HCT116 (cell line): ENCODE data around the gene COL28A1. TPM values are rescaled to one million over a fixed set of nuclear protein-coding genes. Genes with fewer than 3 reads are reported as not detected.

ENCODE experiments used
- ATAC-seq: fragments of 200-7000 bp; cut with Tn5 transposase; 2 replicates; pipeline ENCODE4 v1.9.1; 2020; ENCODE audit warnings: mild to moderate bottlenecking, moderate library complexity
- BruUV-seq: library from RNA; stranded (reverse); fragments of 400-500 nt; replicated peaks from 2 replicates; lab custom pipeline; 2021; lab: Mats Ljungman, UMichigan
- CTCF ChIA-PET: fragments of 300-600 bp; sonication (Branson Sonifier 250); formaldehyde crosslinking; loops from one replicate; lab custom pipeline; 2021; ENCODE audit warnings: antibody characterized with exemption; lab: Charles Lee
- POLR2A ChIA-PET: fragments of 300-600, 350-600 bp; sonication (Branson Sonifier 250); formaldehyde crosslinking; loops from one replicate; lab custom pipeline; 2021; ENCODE audit warnings: antibody characterized with exemption; lab: Charles Lee
- RAD21 ChIA-PET, 2 experiments: fragments of 300-600 bp; sonication (Branson Sonifier 250); formaldehyde crosslinking; loops; one replicate each; lab custom pipeline; 2023; ENCODE audit warnings: low total read pairs in 2 of 2; ENCODE audit not compliant: uncharacterized antibody in 2 of 2, unreplicated experiment in 2 of 2, low non-redundant PET in 1 of 2; lab: Charles Lee
- DNase-seq: peaks from one replicate; pipeline ENCODE4 v3.0.0-alpha.2; 2010; ENCODE audit warnings: low read depth, low spot score
- H2AFZ ChIP-seq: fragments of 200-600 bp; shearing (Covaris generic), sonication (generic); 2 replicates; pipeline ENCODE4 v1.6.1; 2017; ENCODE audit warnings: low read depth, mixed run types, mixed read lengths, antibody characterized with exemption, low read length; ENCODE audit not compliant: poor library complexity, severe bottlenecking
- H3K27ac ChIP-seq: 2 replicates; pipeline ENCODE4 v1.5.1; 2012; ENCODE audit warnings: low read depth, low read length
- H3K27me3 ChIP-seq: fragments of 200-600 bp; sonication (generic); 2 replicates; pipeline ENCODE4 v1.6.1; 2016; ENCODE audit warnings: mixed run types, low read length, mixed read lengths; ENCODE audit not compliant: insufficient read depth
- H3K36me3 ChIP-seq, 2 experiments: fragments of 200-500 bp in 1 of 2; fragments of 200-600 bp in 1 of 2; sonication (Bioruptor generic) in 1 of 2; sonication (generic) in 1 of 2; 2 replicates each; pipeline versions ENCODE4 v1.5.1 to v1.6.1; 2014 to 2016; ENCODE audit warnings: low read length in 2 of 2, inconsistent platforms in 1 of 2, mixed read lengths in 1 of 2, mixed run types in 1 of 2; ENCODE audit not compliant: insufficient read depth in 2 of 2, control insufficient read depth in 1 of 2
- H3K4me1 ChIP-seq, 2 experiments: fragments of 200-600 bp in 1 of 2; sonication (generic) in 1 of 2; 2 replicates each; pipeline versions ENCODE4 v1.5.1 to v1.6.1; 2012 to 2017; ENCODE audit warnings: low read length in 2 of 2, inconsistent platforms in 1 of 2, mild to moderate bottlenecking in 1 of 2, mixed read lengths in 1 of 2, mixed run types in 1 of 2, moderate library complexity in 1 of 2; ENCODE audit not compliant: insufficient read depth in 2 of 2, control insufficient read depth in 1 of 2
- H3K4me2 ChIP-seq: fragments of 200-600 bp; sonication (generic); 2 replicates; pipeline ENCODE4 v1.6.1; 2017; ENCODE audit warnings: mixed run types, low read length, mixed read lengths
- H3K4me3 ChIP-seq, 2 experiments: fragments of 200-600 bp in 1 of 2; sonication (generic) in 1 of 2; replicated peaks in 1 of 2; 2 replicates each; pipeline ENCODE4 v1.5.1; 2011 to 2016; ENCODE audit warnings: low read length in 2 of 2, control low read depth in 1 of 2, low read depth in 1 of 2, mild to moderate bottlenecking in 1 of 2, mixed read lengths in 1 of 2, mixed run types in 1 of 2
- H3K79me2 ChIP-seq: fragments of 200-600 bp; sonication (generic); 2 replicates; pipeline ENCODE4 v1.6.1; 2017; ENCODE audit warnings: mild to moderate bottlenecking, mixed run types, low read length, moderate library complexity, mixed read lengths; ENCODE audit not compliant: insufficient read depth
- H3K9ac ChIP-seq: fragments of 200-600 bp; sonication (generic); 2 replicates; pipeline ENCODE4 v1.6.1; 2016; ENCODE audit warnings: low read length, mixed read lengths
- H3K9me2 ChIP-seq: fragments of 200-600 bp; sonication (generic), shearing (Covaris generic); 2 replicates; pipeline ENCODE4 v1.6.1; 2017; ENCODE audit warnings: mixed run types, mild to moderate bottlenecking, moderate library complexity; ENCODE audit not compliant: insufficient read depth
- H3K9me3 ChIP-seq, 2 experiments: fragments of 200-500 bp in 1 of 2; fragments of 200-600 bp in 1 of 2; sonication (Bioruptor generic) in 1 of 2; sonication (generic) in 1 of 2; 2 replicates each; pipeline ENCODE4 v1.6.1; 2014 to 2017; ENCODE audit warnings: low read length in 2 of 2, mixed read lengths in 2 of 2, inconsistent platforms in 1 of 2, low read depth in 1 of 2, mild to moderate bottlenecking in 1 of 2, mixed run types in 1 of 2, moderate library complexity in 1 of 2; ENCODE audit not compliant: control insufficient read depth in 1 of 2, insufficient read depth in 1 of 2
- H4K20me1 ChIP-seq: fragments of 200-600 bp; sonication (generic), shearing (Covaris generic); 2 replicates; pipeline ENCODE4 v1.6.1; 2017; ENCODE audit warnings: mixed run types, mild to moderate bottlenecking, moderate library complexity; ENCODE audit not compliant: insufficient read depth
- EZH2phosphoT487 ChIP-seq: fragments of 200-600 bp; IDR thresholded peaks from 2 replicates; pipeline ENCODE4 v1.6.1; 2018; ENCODE audit warnings: antibody characterized with exemption, borderline replicate concordance
- JUND ChIP-seq: IDR thresholded peaks from 2 replicates; pipeline ENCODE4 v1.6.1; 2012
- POLR2A ChIP-seq: IDR thresholded peaks from 2 replicates; pipeline ENCODE4 v1.7.0; 2011; ENCODE audit warnings: borderline replicate concordance; ENCODE audit not compliant: insufficient read depth, insufficient read length; ENCODE audit errors: extremely low read depth
- SRF ChIP-seq: IDR thresholded peaks from 2 replicates; pipeline ENCODE4 v1.6.1; 2012; ENCODE audit warnings: low read depth
- TCF7L2 ChIP-seq: IDR thresholded peaks from 2 replicates; pipeline ENCODE4 v1.7.0; 2011; ENCODE audit warnings: borderline replicate concordance, inconsistent platforms; ENCODE audit not compliant: insufficient read depth, insufficient read length; ENCODE audit errors: extremely low read depth
- YY1 ChIP-seq: IDR thresholded peaks from 2 replicates; pipeline ENCODE4 v1.6.1; 2011; ENCODE audit warnings: low read length, low read depth, moderate library complexity, mild to moderate bottlenecking; ENCODE audit not compliant: insufficient replicate concordance; ENCODE audit errors: extremely low read depth
- ZFX ChIP-seq: fragments of 450-650 bp; IDR thresholded peaks from 2 replicates; pipeline ENCODE4 v1.6.1; 2017
- ZNF274 ChIP-seq: fragments of 200-500 bp; sonication (Bioruptor generic); IDR thresholded peaks from 2 replicates; pipeline ENCODE4 v1.6.1; 2014; ENCODE audit warnings: mild to moderate bottlenecking, low read depth, low read length, inconsistent platforms
- intact Hi-C: fragments of 100-400 bp; cut with micrococcal nuclease; formaldehyde crosslinking; loops from 2 replicates; pipeline ENCODE4 v1.10.0; 2022
- total RNA-seq: library from RNA; stranded (reverse); gene quantifications from one replicate; pipeline ENCODE4 v1.2.1, GENCODE V29; 2021; ENCODE audit not compliant: unreplicated experiment
- TF ChIP-seq, protein P1 (sequence below): IDR thresholded peaks from 2 replicates; pipeline ENCODE4 v1.6.1; 2012
- TF ChIP-seq, protein P2 (sequence below): IDR thresholded peaks from 2 replicates; pipeline ENCODE4 v1.6.1; 2011; ENCODE audit warnings: mild to moderate bottlenecking, low read length, moderate library complexity; ENCODE audit not compliant: insufficient replicate concordance; ENCODE audit errors: extremely low read depth
- TF ChIP-seq, protein P3 (sequence below), 3 experiments: fragments of 200-600 bp in 1 of 3; sonication (generic) in 1 of 3; IDR thresholded peaks in 2 of 3; conservative IDR thresholded peaks in 1 of 3; 2 replicates each; pipeline ENCODE4 v1.5.1; 2012 to 2017; ENCODE audit warnings: low read depth in 2 of 3, low read length in 2 of 3, antibody characterized with exemption in 1 of 3, borderline replicate concordance in 1 of 3, control low read depth in 1 of 3, mild to moderate bottlenecking in 1 of 3, mixed read lengths in 1 of 3, mixed run types in 1 of 3, moderate library complexity in 1 of 3; ENCODE audit not compliant: insufficient read depth in 1 of 3

COL28A1 gene
- total RNA-seq, 1 experiment from 2014 or later, result 0.12 TPM

DNA sequence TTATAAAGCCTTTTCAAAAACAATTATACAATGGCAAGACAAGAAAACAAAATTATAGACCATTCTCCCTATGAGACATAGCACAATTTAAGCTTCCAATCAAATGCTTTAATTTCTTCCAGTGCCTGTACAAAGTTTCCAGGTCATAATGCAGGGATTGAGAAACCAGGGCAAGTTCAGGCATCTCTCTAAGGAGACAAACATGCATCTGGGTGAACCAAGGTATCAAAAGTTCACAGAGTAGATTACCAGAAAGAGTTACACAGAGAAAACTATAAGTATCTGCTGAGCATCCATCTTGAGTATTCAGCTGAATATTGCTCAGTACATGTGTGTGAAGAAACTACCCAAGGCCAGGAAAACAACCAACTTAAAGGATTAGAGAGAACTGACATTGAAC lies 89.1 kb downstream of the COL28A1 start:
- ChIA-PET RAD21 (no interaction called here), POLR2A (no interaction called here)
- H3K4me3 ChIP-seq, result no peak overlapping the region
- H3K27ac ChIP-seq, result no peak overlapping the region
- intact Hi-C loops, result no loop called here
- no peak overlapping the region for H3K9ac ChIP-seq
- TF ChIP-seq JUND (no peak), ZNF274 (no peak), TCF7L2 (no peak), ZFX (no peak), YY1 (no peak), SRF (no peak), EZH2phosphoT487 (no peak), POLR2A (no peak)
- TF ChIP-seq, protein P1, sequence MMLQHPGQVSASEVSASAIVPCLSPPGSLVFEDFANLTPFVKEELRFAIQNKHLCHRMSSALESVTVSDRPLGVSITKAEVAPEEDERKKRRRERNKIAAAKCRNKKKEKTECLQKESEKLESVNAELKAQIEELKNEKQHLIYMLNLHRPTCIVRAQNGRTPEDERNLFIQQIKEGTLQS, result no peak
- TF ChIP-seq, protein P2, sequence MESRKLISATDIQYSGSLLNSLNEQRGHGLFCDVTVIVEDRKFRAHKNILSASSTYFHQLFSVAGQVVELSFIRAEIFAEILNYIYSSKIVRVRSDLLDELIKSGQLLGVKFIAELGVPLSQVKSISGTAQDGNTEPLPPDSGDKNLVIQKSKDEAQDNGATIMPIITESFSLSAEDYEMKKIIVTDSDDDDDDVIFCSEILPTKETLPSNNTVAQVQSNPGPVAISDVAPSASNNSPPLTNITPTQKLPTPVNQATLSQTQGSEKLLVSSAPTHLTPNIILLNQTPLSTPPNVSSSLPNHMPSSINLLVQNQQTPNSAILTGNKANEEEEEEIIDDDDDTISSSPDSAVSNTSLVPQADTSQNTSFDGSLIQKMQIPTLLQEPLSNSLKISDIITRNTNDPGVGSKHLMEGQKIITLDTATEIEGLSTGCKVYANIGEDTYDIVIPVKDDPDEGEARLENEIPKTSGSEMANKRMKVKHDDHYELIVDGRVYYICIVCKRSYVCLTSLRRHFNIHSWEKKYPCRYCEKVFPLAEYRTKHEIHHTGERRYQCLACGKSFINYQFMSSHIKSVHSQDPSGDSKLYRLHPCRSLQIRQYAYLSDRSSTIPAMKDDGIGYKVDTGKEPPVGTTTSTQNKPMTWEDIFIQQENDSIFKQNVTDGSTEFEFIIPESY, result no peak
- TF ChIP-seq, protein P3, sequence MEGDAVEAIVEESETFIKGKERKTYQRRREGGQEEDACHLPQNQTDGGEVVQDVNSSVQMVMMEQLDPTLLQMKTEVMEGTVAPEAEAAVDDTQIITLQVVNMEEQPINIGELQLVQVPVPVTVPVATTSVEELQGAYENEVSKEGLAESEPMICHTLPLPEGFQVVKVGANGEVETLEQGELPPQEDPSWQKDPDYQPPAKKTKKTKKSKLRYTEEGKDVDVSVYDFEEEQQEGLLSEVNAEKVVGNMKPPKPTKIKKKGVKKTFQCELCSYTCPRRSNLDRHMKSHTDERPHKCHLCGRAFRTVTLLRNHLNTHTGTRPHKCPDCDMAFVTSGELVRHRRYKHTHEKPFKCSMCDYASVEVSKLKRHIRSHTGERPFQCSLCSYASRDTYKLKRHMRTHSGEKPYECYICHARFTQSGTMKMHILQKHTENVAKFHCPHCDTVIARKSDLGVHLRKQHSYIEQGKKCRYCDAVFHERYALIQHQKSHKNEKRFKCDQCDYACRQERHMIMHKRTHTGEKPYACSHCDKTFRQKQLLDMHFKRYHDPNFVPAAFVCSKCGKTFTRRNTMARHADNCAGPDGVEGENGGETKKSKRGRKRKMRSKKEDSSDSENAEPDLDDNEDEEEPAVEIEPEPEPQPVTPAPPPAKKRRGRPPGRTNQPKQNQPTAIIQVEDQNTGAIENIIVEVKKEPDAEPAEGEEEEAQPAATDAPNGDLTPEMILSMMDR (IDR thresholded peaks at IDR 0.05 in 2 of 3, conservative IDR thresholded peaks at IDR 0.05 in 1 of 3; ENCODE audit: borderline replicate concordance in 1 of 3, insufficient read depth in 1 of 3, low read depth in 2 of 3, low read length in 2 of 3), result no peak
- TF ChIP-seq, all 23 proteins: peak for 0
- Histone ChIP-seq H3K27me3 (no peaks in the 10 kb centered on the region), H3K36me3 (no peaks in the 10 kb centered on the region), H3K4me1 (no peaks in the 10 kb centered on the region), H3K79me2 (no peaks in the 10 kb centered on the region), H4K20me1 (no peaks in the 10 kb centered on the region), H3K4me2 (no peak overlapping the region), H3K9me3 (peaks cover 4 to 20% of the 10 kb centered on the region in 2 experiments; a peak in 3 of 4 replicates), H2AFZ (no peak overlapping the region), H3K9me2 (no peaks in the 10 kb centered on the region)
- CTCF ChIA-PET, result no interaction called here
- no TSS peak for BruUV-seq
- DNase-seq, result no peak
- ATAC-seq, result no peak
